Measurements from ENCODE around the gene ANKRD6.

The ANKRD6 gene

GRCh38 chr6:89471287-89471867 lies 38.4 kb downstream of the ANKRD6 start:
- DNase-seq (ENCODE audit: low read depth in 2 of 2), result no peak

- DNase-seq (ENCODE audit: low read depth in 2 of 2), result no peak
These were observed 42.1 kb downstream of the ANKRD6 start for GRCh38 chr6:89475101-89475500.

- no peak for DNase-seq (ENCODE audit: low read depth in 2 of 2)
These were observed 42.7 kb downstream of the ANKRD6 start for GRCh38 chr6:89475634-89476033.

- no peak for DNase-seq (ENCODE audit: low read depth in 2 of 2)
These were observed 46.9 kb downstream of the ANKRD6 start for GRCh38 chr6:89479897-89480296.

GRCh38 chr6:89481695-89482094 lies 48.7 kb downstream of the ANKRD6 start:
- no peak for DNase-seq (ENCODE audit: low read depth in 2 of 2)

- peak; percentile 15 to 25 for DNase-seq (ENCODE audit: low read depth in 2 of 2)
These were observed 49.2 kb downstream of the ANKRD6 start for GRCh38 chr6:89482126-89482525.

GRCh38 chr6:89483111-89483720 lies 50.3 kb downstream of the ANKRD6 start:
- no peak for DNase-seq (ENCODE audit: low read depth in 2 of 2)

- DNase-seq (ENCODE audit: low read depth in 2 of 2), result no peak
These were observed 52.4 kb downstream of the ANKRD6 start for GRCh38 chr6:89485320-89485719.

- DNase-seq (ENCODE audit: low read depth in 2 of 2), result no peak
These were observed 54.9 kb downstream of the ANKRD6 start for GRCh38 chr6:89487864-89488263.

- DNase-seq (ENCODE audit: low read depth in 2 of 2), result no peak
These were observed 55.5 kb downstream of the ANKRD6 start for GRCh38 chr6:89488438-89488837.

- no peak for DNase-seq (ENCODE audit: low read depth in 2 of 2)
These were observed 56.1 kb downstream of the ANKRD6 start for GRCh38 chr6:89489078-89489477.

- DNase-seq (ENCODE audit: low read depth in 2 of 2), result no peak
These were observed 59.2 kb downstream of the ANKRD6 start for GRCh38 chr6:89492025-89492640.

GRCh38 chr6:89494131-89494793 lies 61.3 kb downstream of the ANKRD6 start:
- no peak for DNase-seq (ENCODE audit: low read depth in 2 of 2)

GRCh38 chr6:89495961-89496535 lies 63.1 kb downstream of the ANKRD6 start:
- DNase-seq (ENCODE audit: low read depth in 2 of 2), result no peak

GRCh38 chr6:89500611-89501010 lies 67.7 kb downstream of the ANKRD6 start:
- no peak for DNase-seq (ENCODE audit: low read depth in 2 of 2)

GRCh38 chr6:89501222-89501621 lies 68.3 kb downstream of the ANKRD6 start:
- DNase-seq (ENCODE audit: low read depth in 2 of 2), result no peak

GRCh38 chr6:89501753-89502152 lies 68.8 kb downstream of the ANKRD6 start:
- no peak for DNase-seq (ENCODE audit: low read depth in 2 of 2)

GRCh38 chr6:89503641-89504040 lies 70.7 kb downstream of the ANKRD6 start:
- DNase-seq (ENCODE audit: low read depth in 2 of 2), result no peak

- no peak for DNase-seq (ENCODE audit: low read depth in 2 of 2)
These were observed 72.9 kb downstream of the ANKRD6 start for GRCh38 chr6:89505847-89506246.

GRCh38 chr6:89506716-89507617 lies 74.0 kb downstream of the ANKRD6 start:
- no peak for DNase-seq (ENCODE audit: low read depth in 2 of 2)

GRCh38 chr6:89508755-89509563 lies 76.0 kb downstream of the ANKRD6 start:
- DNase-seq (ENCODE audit: low read depth in 2 of 2), result no peak

All from fibroblast of skin of left biceps (primary cell).